ENCODE results near the gene RBM18.

DNA sequence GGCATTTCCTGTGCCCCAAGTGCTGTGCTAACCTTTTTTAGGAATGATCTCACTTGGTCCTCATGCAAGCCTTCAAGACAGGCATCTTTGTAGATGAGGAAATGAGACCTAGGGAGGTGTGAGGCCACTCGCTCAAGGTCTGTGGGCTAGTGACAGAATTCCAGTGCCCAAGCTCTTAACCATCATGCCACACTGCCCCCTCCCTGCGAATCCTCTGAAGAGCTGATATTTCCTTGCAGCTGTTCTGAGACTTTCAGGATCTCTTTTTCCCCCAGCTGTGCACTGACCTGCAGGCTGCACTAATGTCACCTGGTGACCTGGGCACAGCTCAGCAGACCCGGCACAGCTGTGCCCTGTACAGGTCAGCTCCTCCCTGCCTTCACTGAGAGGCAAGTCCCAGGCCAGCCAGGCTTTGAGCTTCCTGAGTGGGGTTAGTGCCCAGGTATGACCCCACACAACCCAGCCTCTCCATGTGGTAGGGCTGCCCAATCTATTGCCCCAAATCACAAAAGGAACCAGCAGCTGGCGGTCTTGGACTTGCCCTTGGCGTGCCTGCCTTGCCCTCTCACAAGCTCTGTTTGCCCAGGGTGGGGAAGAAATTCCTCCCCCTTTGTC lies 72.3 kb downstream of the RBM18 start:
- TF ChIP-seq, protein P1, sequence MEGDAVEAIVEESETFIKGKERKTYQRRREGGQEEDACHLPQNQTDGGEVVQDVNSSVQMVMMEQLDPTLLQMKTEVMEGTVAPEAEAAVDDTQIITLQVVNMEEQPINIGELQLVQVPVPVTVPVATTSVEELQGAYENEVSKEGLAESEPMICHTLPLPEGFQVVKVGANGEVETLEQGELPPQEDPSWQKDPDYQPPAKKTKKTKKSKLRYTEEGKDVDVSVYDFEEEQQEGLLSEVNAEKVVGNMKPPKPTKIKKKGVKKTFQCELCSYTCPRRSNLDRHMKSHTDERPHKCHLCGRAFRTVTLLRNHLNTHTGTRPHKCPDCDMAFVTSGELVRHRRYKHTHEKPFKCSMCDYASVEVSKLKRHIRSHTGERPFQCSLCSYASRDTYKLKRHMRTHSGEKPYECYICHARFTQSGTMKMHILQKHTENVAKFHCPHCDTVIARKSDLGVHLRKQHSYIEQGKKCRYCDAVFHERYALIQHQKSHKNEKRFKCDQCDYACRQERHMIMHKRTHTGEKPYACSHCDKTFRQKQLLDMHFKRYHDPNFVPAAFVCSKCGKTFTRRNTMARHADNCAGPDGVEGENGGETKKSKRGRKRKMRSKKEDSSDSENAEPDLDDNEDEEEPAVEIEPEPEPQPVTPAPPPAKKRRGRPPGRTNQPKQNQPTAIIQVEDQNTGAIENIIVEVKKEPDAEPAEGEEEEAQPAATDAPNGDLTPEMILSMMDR (IDR thresholded peaks at IDR 0.05), result no peak
- TF ChIP-seq POLR2A (IDR thresholded peaks at IDR 0.05), result no peak

Data from esophagus squamous epithelium (tissue), 4 donors.